ENCODE measurements around the gene RAC3.

The RAC3 gene

GRCh38 chr17:81995463-81996231 is 35.8 kb upstream of the RAC3 start:
- TF ChIP-seq CTCF (IDR thresholded peaks at IDR 0.05) = no peak
- H3K27ac ChIP-seq = no peak overlapping the region
- no peak for DNase-seq (ENCODE audit: low spot score)
- no peak overlapping the region for H3K4me3 ChIP-seq

GRCh38 chr17:81996232-81996756 is 35.2 kb upstream of the RAC3 start:
- DNase-seq (ENCODE audit: low spot score) = no peak
- no peak overlapping the region for H3K27ac ChIP-seq
- no peak overlapping the region for H3K4me3 ChIP-seq
- no peak for TF ChIP-seq CTCF (IDR thresholded peaks at IDR 0.05)

- H3K27ac ChIP-seq = no peak overlapping the region
- TF ChIP-seq CTCF (IDR thresholded peaks at IDR 0.05) = no peak
These were observed 34.6 kb upstream of the RAC3 start for GRCh38 chr17:81996757-81997441.

GRCh38 chr17:81998212-81998611 is 33.3 kb upstream of the RAC3 start:
- no peak for TF ChIP-seq CTCF (IDR thresholded peaks at IDR 0.05)
- Histone ChIP-seq H3K4me3 (no peak overlapping the region), H3K27ac (no peak overlapping the region)
- DNase-seq (ENCODE audit: low spot score) = no peak

More at GRCh38 chr17:81996757-81997441, 34.6 kb upstream of the RAC3 start:
- DNase-seq (ENCODE audit: low spot score) = no peak
- no peak overlapping the region for H3K4me3 ChIP-seq

GRCh38 chr17:81998691-81999438 is 32.6 kb upstream of the RAC3 start:
- no peak for DNase-seq (ENCODE audit: low spot score)

GRCh38 chr17:81999587-81999975 is 31.9 kb upstream of the RAC3 start:
- no peak overlapping the region for H3K4me3 ChIP-seq
- no peak for DNase-seq (ENCODE audit: low spot score)
- H3K27ac ChIP-seq = no peak overlapping the region
- no peak for TF ChIP-seq CTCF (IDR thresholded peaks at IDR 0.05)

More at GRCh38 chr17:81998691-81999438, 32.6 kb upstream of the RAC3 start:
- Histone ChIP-seq H3K4me3 (no peak overlapping the region), H3K27ac (no peak overlapping the region)
- TF ChIP-seq CTCF (IDR thresholded peaks at IDR 0.05) = no peak

Measured in coronary artery (tissue), 2 donors.